ENCODE results near the gene DCHS2.

DCHS2 gene

GRCh38 chr4:154462081-154462810 is 29.4 kb downstream of the DCHS2 start:
- TF ChIP-seq, protein P1, sequence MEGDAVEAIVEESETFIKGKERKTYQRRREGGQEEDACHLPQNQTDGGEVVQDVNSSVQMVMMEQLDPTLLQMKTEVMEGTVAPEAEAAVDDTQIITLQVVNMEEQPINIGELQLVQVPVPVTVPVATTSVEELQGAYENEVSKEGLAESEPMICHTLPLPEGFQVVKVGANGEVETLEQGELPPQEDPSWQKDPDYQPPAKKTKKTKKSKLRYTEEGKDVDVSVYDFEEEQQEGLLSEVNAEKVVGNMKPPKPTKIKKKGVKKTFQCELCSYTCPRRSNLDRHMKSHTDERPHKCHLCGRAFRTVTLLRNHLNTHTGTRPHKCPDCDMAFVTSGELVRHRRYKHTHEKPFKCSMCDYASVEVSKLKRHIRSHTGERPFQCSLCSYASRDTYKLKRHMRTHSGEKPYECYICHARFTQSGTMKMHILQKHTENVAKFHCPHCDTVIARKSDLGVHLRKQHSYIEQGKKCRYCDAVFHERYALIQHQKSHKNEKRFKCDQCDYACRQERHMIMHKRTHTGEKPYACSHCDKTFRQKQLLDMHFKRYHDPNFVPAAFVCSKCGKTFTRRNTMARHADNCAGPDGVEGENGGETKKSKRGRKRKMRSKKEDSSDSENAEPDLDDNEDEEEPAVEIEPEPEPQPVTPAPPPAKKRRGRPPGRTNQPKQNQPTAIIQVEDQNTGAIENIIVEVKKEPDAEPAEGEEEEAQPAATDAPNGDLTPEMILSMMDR (IDR thresholded peaks at IDR 0.05; ENCODE audit: extremely low read depth, insufficient read depth, missing control alignments): no peak
- in situ Hi-C loops (cut with MboI; ENCODE audit: low pct_unique_long_range_greater_than_20kb, low sequenced_read_pairs, unreplicated experiment): no loop called here
- DNase-seq (ENCODE audit: low spot score): no peak

DNA sequence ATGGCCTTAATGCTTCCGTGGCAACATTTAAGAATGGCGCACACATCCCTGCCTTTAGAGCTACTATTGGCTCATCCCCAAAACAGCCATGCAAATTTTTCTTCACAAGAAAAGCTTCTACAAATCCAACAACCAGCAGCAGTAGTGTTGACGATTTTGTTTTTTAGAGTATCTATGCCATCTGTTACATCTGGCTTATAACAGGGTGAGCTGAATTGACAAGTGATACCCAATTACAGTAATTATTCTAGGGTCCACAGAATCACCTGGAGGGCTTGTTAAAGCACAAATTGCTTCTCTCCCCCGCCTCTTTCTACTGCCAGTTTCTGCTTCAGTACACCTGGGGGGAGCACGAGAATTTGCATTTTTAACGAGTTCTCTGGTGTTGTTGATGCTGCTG is 34.1 kb downstream of the DCHS2 start:
- in situ Hi-C loops (cut with MboI; ENCODE audit: low pct_unique_long_range_greater_than_20kb, low sequenced_read_pairs, unreplicated experiment): no loop called here
- no peak for DNase-seq (ENCODE audit: low spot score)
- TF ChIP-seq, protein P1 (IDR thresholded peaks at IDR 0.05; ENCODE audit: extremely low read depth, insufficient read depth, missing control alignments): no peak

- DNase-seq (ENCODE audit: low spot score): no peak
- in situ Hi-C loops (cut with MboI; ENCODE audit: low pct_unique_long_range_greater_than_20kb, low sequenced_read_pairs, unreplicated experiment): no loop called here
- TF ChIP-seq, protein P1 (IDR thresholded peaks at IDR 0.05; ENCODE audit: extremely low read depth, insufficient read depth, missing control alignments): no peak
These were observed 34.7 kb downstream of the DCHS2 start for GRCh38 chr4:154456889-154457288.

- in situ Hi-C loops (cut with MboI; ENCODE audit: low pct_unique_long_range_greater_than_20kb, low sequenced_read_pairs, unreplicated experiment): no loop called here
- TF ChIP-seq, protein P1 (IDR thresholded peaks at IDR 0.05; ENCODE audit: extremely low read depth, insufficient read depth, missing control alignments): no peak
- no peak for DNase-seq (ENCODE audit: low spot score)
These were observed 35.4 kb downstream of the DCHS2 start for GRCh38 chr4:154456240-154456639.

DNA sequence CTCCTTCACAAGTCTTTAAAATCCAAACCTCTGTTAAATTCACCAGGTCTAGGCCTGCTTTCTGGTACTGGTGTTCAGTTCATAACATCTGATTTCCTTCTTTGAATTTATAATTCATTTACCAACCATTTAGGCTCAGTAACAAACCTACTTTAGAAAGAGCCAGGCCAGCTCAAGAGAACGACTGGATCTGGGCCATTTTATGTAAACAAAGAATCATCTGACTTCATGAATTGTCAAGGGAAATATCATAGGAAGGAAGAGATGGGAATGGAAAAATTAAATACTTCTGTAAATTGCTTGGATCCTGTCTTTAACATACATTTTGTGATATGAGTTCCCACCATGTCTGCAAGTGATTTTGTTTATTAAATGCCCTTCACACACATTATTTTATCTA is 36.5 kb downstream of the DCHS2 start:
- TF ChIP-seq, protein P1 (IDR thresholded peaks at IDR 0.05; ENCODE audit: extremely low read depth, insufficient read depth, missing control alignments): no peak
- in situ Hi-C loops (cut with MboI; ENCODE audit: low pct_unique_long_range_greater_than_20kb, low sequenced_read_pairs, unreplicated experiment): no loop called here
- DNase-seq (ENCODE audit: low spot score): no peak

DNA sequence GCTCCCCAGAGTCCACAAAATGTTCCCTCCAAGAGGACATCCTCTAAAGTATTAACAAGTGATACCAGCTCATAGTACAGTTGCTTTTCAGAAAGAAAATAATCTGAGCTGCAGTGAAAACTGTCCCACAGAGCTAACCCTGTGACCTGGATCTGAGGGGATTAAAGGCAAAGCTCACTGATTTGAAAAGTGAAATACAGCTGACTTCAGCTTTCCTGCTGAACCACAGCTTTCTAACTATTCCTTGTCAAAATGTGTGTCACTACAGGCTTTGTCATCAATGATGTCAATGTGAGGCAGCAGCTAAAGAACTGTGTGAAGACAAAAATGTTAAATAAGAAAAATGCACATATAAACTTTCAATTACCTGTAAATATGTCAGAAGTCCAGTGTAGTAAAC is 36.9 kb downstream of the DCHS2 start:
- no peak for DNase-seq (ENCODE audit: low spot score)
- TF ChIP-seq, protein P1 (IDR thresholded peaks at IDR 0.05; ENCODE audit: extremely low read depth, insufficient read depth, missing control alignments): no peak
- in situ Hi-C loops (cut with MboI; ENCODE audit: low pct_unique_long_range_greater_than_20kb, low sequenced_read_pairs, unreplicated experiment): no loop called here
